HepG2 (cell line): ENCODE results near the gene COPZ1. TPM values are rescaled to one million over a fixed set of nuclear protein-coding genes. Genes with fewer than 3 reads are reported as not detected.

Experiments
- AGO1 ChIP-seq: fragments of 200-400 bp; formaldehyde crosslinking; IDR thresholded peaks from 2 replicates; pipeline ENCODE4 v1.6.1; 2017; ENCODE audit warnings: mild to moderate bottlenecking, low read depth, low read length, moderate library complexity; ENCODE audit not compliant: poor library complexity, severe bottlenecking
- CBFB ChIP-seq: sonication (generic); formaldehyde crosslinking; IDR thresholded peaks from 2 replicates; pipeline ENCODE4 v1.4.0; 2020; ENCODE audit warnings: missing genetic modification reagents
- CEBPB ChIP-seq: IDR thresholded peaks from 2 replicates; pipeline ENCODE4 v1.6.1; 2011; ENCODE audit warnings: low read depth, low read length, improper control_type of control experiment, borderline replicate concordance
- ETV5 ChIP-seq: IDR thresholded peaks from 2 replicates; pipeline ENCODE4 v1.6.1; 2018; ENCODE audit warnings: missing biosample characterization, missing genetic modification reagents, inconsistent platforms, borderline replicate concordance
- HES4 ChIP-seq: sonication (generic); formaldehyde crosslinking; IDR thresholded peaks from 2 replicates; pipeline ENCODE4 v1.9.0; 2021; ENCODE audit warnings: mild to moderate bottlenecking, missing genetic modification reagents, borderline replicate concordance
- MBNL3 ChIP-seq: fragments of 250-450 bp; sonication (Bioruptor Pico); conservative IDR thresholded peaks from 2 replicates; pipeline ENCODE4 v1.8.0; 2022; ENCODE audit warnings: mild to moderate bottlenecking, inconsistent platforms
- RARA ChIP-seq: IDR thresholded peaks from 2 replicates; pipeline ENCODE4 v1.6.1; 2016; ENCODE audit warnings: missing genetic modification reagents, missing compliant biosample characterization
- SOX13 ChIP-seq, 3 experiments: fragments of 450-650 bp in 1 of 3; sonication (generic) in 1 of 3; formaldehyde crosslinking in 1 of 3; IDR thresholded peaks in 2 of 3; conservative IDR thresholded peaks in 1 of 3; 2 replicates each; pipeline versions ENCODE4 v1.5.0 to v1.6.1; 2016 to 2020; ENCODE audit warnings: antibody characterized with exemption in 1 of 3, mild to moderate bottlenecking in 1 of 3, missing compliant biosample characterization in 1 of 3, missing genetic modification reagents in 1 of 3, moderate library complexity in 1 of 3
- SOX6 ChIP-seq, 2 experiments: fragments of 450-650 bp in 1 of 2; sonication (generic) in 1 of 2; formaldehyde crosslinking in 1 of 2; IDR thresholded peaks; 2 replicates each; pipeline versions ENCODE4 v1.4.0 to v1.6.1; 2017 to 2020; ENCODE audit warnings: antibody characterized with exemption in 1 of 2, mild to moderate bottlenecking in 1 of 2, missing genetic modification reagents in 1 of 2
- TEAD2 ChIP-seq: sonication (generic); formaldehyde crosslinking; IDR thresholded peaks from 2 replicates; pipeline ENCODE4 v1.9.0; 2021; ENCODE audit warnings: missing genetic modification reagents
- YEATS2 ChIP-seq: sonication (generic); formaldehyde crosslinking; IDR thresholded peaks from 2 replicates; pipeline ENCODE4 v1.4.0; 2020; ENCODE audit warnings: missing genetic modification reagents, borderline replicate concordance
- ZNF230 ChIP-seq: sonication (generic); formaldehyde crosslinking; IDR thresholded peaks from 2 replicates; pipeline ENCODE4 v1.4.0; 2020; ENCODE audit warnings: mild to moderate bottlenecking, missing genetic modification reagents
- ZNF24 ChIP-seq: fragments of 450-650 bp; IDR thresholded peaks from 2 replicates; pipeline ENCODE4 v1.6.1; 2017; ENCODE audit warnings: antibody characterized with exemption, mild to moderate bottlenecking
- ZNF775 ChIP-seq: sonication (generic); formaldehyde crosslinking; IDR thresholded peaks from 2 replicates; pipeline ENCODE4 v1.4.0; 2020; ENCODE audit warnings: missing genetic modification reagents, mild to moderate bottlenecking, moderate library complexity, borderline replicate concordance
- ZSCAN29 ChIP-seq: sonication (generic); formaldehyde crosslinking; conservative IDR thresholded peaks from 2 replicates; pipeline ENCODE4 v1.4.0; 2020; ENCODE audit warnings: mild to moderate bottlenecking, missing genetic modification reagents
- polyA plus RNA-seq, 8 experiments: library from polyadenylated mRNA; depleted of rRNA in 3 of 8; stranded (reverse) in 7 of 8; unstranded in 1 of 8; fragments of >200 nt; fragmentation: Illumina TruSeq in 4 of 8; extraction: Trizol in 4 of 8; gene quantifications; 2 replicates each; pipeline versions ENCODE4 v1.2.1 to v1.2.3, GENCODE V29; 2011 to 2016; ENCODE audit warnings: low read depth in 4 of 8, missing spikeins in 1 of 8, mixed read lengths in 1 of 8; ENCODE audit not compliant: insufficient read depth in 1 of 8
- total RNA-seq, 5 experiments: library from RNA; depleted of rRNA; stranded (reverse); fragments of >200 nt; fragmentation: Illumina TruSeq; extraction: Trizol; gene quantifications; 2 replicates each; pipeline ENCODE4 v1.2.3, GENCODE V29; 2016; ENCODE audit warnings: low read depth in 1 of 5
- TF ChIP-seq, protein P1 (sequence below): sonication (generic); formaldehyde crosslinking; IDR thresholded peaks from 2 replicates; pipeline ENCODE4 v1.4.0; 2020; ENCODE audit warnings: missing genetic modification reagents, borderline replicate concordance
- TF ChIP-seq, protein P2 (sequence below): sonication (generic); formaldehyde crosslinking; IDR thresholded peaks from 2 replicates; pipeline ENCODE4 v1.9.0; 2021; ENCODE audit warnings: missing genetic modification reagents, mild to moderate bottlenecking, borderline replicate concordance
- TF ChIP-seq, protein P3 (sequence below): sonication (generic); formaldehyde crosslinking; IDR thresholded peaks from 2 replicates; pipeline ENCODE4 v1.8.1; 2023; ENCODE audit warnings: mild to moderate bottlenecking, missing genetic modification reagents
- TF ChIP-seq, protein P4 (sequence below): sonication (generic); formaldehyde crosslinking; IDR thresholded peaks from 2 replicates; pipeline ENCODE4 v1.5.1; 2020; ENCODE audit warnings: mild to moderate bottlenecking, missing genetic modification reagents, borderline replicate concordance

COPZ1 gene
- total and polyA plus RNA-seq, 2 of the 13 experiments (the other 11 are each of a cell fraction or from before 2014, with no cell fraction given) = 125 to 184 TPM

DNA sequence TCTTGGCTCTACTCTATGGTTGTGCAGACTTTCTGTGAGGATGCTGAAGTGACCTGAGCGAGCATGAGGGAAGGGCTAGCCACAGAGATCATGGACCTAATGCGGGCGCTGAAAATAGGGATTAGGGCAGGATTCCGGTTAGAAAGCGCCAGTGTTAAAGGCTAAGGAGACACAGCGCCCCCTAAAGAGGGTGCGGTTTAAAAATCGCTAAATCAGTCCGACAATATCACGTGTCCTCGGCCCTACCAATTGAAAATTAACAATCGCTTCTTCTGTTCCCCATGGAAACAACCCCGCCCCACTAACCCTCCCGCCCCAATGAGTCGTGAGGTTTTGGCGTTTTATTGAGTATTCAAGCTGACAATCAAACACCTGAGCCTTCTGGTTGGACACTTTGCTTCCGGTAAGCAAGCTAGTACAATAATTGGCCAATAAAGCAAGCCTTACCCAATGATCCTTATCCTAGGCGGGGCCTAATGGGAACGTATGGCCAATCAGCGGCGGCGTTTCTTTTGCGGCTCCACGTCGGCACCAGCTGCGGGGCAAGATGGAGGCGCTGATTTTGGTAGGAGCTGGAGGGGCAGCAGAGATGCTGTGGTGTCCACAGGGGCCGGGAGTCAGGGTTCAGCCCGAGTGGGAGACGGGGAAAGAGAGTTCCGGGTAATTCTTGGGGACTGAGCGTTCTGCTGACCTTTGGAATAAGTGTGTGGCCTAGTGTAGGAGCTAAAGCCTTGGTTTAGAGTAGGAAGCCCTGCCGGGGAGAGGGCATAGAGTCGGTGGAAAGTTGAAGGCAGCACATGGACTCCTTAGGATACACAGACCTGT is at the start of gene COPZ1 (continued):
- TF ChIP-seq ZNF775 (CRISPR knock-in tag) (no peak), SOX6 (IDR thresholded peaks at IDR 0.05) (no peak), SOX6 (CRISPR knock-in tag; IDR thresholded peaks at IDR 0.05) (no peak; the same call in 1 of the 2 replicates), YEATS2 (CRISPR knock-in tag) (no peak), MBNL3 (no peak), CBFB (CRISPR knock-in tag) (0 out of 2 replicates have a peak, but pooled peaks have one; percentile 33), SOX13 (IDR thresholded peaks at IDR 0.05) (no peak), SOX13 (CRISPR knock-in tag; conservative IDR thresholded peaks at IDR 0.05 in 1 of 2, IDR thresholded peaks at IDR 0.05 in 1 of 2) (no peak), HES4 (CRISPR knock-in tag) (no peak), ZNF24 (no peak), TEAD2 (CRISPR knock-in tag) (no peak), CEBPB (peak; percentile 69), ZSCAN29 (CRISPR knock-in tag) (no peak; the same call in 1 of the 2 replicates), ETV5 (CRISPR knock-in tag) (peak; percentile 58; the same call in 1 of the 2 replicates), RARA (peak; percentile 20; the same call in 1 of the 2 replicates), ZNF230 (CRISPR knock-in tag) (no peak), AGO1 (no peak)
- TF ChIP-seq, protein P1, sequence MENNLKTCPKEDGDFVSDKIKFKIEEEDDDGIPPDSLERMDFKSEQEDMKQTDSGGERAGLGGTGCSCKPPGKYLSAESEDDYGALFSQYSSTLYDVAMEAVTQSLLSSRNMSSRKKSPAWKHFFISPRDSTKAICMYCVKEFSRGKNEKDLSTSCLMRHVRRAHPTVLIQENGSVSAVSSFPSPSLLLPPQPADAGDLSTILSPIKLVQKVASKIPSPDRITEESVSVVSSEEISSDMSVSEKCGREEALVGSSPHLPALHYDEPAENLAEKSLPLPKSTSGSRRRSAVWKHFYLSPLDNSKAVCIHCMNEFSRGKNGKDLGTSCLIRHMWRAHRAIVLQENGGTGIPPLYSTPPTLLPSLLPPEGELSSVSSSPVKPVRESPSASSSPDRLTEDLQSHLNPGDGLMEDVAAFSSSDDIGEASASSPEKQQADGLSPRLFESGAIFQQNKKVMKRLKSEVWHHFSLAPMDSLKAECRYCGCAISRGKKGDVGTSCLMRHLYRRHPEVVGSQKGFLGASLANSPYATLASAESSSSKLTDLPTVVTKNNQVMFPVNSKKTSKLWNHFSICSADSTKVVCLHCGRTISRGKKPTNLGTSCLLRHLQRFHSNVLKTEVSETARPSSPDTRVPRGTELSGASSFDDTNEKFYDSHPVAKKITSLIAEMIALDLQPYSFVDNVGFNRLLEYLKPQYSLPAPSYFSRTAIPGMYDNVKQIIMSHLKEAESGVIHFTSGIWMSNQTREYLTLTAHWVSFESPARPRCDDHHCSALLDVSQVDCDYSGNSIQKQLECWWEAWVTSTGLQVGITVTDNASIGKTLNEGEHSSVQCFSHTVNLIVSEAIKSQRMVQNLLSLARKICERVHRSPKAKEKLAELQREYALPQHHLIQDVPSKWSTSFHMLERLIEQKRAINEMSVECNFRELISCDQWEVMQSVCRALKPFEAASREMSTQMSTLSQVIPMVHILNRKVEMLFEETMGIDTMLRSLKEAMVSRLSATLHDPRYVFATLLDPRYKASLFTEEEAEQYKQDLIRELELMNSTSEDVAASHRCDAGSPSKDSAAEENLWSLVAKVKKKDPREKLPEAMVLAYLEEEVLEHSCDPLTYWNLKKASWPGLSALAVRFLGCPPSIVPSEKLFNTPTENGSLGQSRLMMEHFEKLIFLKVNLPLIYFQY (CRISPR knock-in tag) = peak; percentile 18; the same call in 1 of the 2 replicates
- TF ChIP-seq, protein P2, sequence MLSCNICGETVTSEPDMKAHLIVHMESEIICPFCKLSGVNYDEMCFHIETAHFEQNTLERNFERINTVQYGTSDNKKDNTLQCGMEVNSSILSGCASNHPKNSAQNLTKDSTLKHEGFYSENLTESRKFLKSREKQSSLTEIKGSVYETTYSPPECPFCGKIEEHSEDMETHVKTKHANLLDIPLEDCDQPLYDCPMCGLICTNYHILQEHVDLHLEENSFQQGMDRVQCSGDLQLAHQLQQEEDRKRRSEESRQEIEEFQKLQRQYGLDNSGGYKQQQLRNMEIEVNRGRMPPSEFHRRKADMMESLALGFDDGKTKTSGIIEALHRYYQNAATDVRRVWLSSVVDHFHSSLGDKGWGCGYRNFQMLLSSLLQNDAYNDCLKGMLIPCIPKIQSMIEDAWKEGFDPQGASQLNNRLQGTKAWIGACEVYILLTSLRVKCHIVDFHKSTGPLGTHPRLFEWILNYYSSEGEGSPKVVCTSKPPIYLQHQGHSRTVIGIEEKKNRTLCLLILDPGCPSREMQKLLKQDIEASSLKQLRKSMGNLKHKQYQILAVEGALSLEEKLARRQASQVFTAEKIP (CRISPR knock-in tag) = no peak
- TF ChIP-seq, protein P3, sequence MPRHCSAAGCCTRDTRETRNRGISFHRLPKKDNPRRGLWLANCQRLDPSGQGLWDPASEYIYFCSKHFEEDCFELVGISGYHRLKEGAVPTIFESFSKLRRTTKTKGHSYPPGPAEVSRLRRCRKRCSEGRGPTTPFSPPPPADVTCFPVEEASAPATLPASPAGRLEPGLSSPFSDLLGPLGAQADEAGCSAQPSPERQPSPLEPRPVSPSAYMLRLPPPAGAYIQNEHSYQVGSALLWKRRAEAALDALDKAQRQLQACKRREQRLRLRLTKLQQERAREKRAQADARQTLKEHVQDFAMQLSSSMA (CRISPR knock-in tag) = no peak
- TF ChIP-seq, protein P4, sequence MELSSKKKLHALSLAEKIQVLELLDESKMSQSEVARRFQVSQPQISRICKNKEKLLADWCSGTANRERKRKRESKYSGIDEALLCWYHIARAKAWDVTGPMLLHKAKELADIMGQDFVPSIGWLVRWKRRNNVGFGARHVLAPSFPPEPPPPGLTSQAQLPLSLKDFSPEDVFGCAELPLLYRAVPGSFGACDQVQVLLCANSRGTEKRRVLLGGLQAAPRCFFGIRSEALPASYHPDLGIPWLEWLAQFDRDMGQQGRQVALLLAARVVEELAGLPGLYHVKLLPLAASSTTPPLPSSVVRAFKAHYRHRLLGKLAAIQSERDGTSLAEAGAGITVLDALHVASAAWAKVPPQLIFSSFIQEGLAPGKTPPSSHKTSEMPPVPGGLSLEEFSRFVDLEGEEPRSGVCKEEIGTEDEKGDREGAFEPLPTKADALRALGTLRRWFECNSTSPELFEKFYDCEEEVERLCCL = no peak
